ENCODE data around the gene MTERF4.

Gene MTERF4

GRCh38 chr2:241069821-241070281 is 32.2 kb downstream of the MTERF4 start:
- DNase-seq (ENCODE audit: low read depth), result no peak

GRCh38 chr2:241068942-241069810 is 32.9 kb downstream of the MTERF4 start:
- DNase-seq (ENCODE audit: low read depth), result no peak

- no peak for DNase-seq (ENCODE audit: low read depth)
Measured at GRCh38 chr2:241068136-241068941, 33.7 kb downstream of the MTERF4 start.

DNA sequence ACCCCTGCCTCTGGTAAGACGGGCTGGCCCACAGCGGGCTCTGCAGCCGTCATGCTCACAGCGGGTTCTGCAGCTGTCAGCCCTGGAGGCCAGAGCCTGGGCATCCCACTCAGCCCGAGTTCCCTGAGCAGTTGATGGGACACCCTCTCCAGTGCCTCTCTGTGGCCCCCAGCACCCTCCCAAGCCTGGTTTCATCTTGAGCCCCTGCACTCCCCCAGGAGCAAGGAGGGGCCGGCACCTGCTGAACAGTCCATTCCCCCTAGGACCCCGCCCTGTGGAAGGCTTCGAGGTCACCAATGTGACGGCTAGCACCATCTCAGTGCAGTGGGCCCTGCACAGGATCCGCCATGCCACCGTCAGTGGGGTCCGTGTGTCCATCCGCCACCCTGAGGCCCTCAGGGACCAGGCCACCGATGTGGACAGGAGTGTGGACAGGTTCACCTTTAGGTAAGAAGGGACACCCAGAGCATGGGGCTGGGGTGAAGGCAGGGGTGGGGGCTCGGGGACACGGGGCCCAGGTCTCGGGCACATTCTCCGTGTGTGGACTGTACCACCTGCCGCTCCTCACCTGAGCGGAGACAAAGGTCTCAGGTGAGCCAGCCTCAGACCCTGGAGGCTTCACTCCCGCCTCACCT is 34.5 kb downstream of the MTERF4 start:
- no peak for DNase-seq (ENCODE audit: low read depth)

DNA sequence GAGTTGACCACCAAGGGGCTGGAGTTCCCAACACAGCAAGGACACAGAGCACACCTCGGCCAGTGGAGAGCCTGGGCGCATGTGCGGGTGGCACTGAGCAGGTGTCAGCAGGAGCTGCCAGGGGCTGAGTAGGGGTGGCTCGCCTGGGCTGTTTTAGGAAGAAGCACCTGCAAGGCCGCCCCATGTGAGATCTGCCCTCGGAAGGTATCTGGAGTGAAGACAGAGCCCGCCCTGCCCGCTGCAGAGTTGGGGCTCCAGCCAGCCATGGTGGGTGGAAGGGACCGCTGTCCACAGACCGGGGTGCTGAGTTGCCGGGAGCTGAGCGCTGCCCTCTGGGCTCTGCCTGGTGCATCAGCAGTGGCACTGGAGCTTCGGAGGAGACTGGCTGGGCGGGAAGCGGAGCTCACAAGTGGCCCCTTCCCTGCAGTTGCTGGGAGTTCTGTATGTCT is 35.2 kb downstream of the MTERF4 start:
- DNase-seq (ENCODE audit: low read depth), result no peak

DNA sequence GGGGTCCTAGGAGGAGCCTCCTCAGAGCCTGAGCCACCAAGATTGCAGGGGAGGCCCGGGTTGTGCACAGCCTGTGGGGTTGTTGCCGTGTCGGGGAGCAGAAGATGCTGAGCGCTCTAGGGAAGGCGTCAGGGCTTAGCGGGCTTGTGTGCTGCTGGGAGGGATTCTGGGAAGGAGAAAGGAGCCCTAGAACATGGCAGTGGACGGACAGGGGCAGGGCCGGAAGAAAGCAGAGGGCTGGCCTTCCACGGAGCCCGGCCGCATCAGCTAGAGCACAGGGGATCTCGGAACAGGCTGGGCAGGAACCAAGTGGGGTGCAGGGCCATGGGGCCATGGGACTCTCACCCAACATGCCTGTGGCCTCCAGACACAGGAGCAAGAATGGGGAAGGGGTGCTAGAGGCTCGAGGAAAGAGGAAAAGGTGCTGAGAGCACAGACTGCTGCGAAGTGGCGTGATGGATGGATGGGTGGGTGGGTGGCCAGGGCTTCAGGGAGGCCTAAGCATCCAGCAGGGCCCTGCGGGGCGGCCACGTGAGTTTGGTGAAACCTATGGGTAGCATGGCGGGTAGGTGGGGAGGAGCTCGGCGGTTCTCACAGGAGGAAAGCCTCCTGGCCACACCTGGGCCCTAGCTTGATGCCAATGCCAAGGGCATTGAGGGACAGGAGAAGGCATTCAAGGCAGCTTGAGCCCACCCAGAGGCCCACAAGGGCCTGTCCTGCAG is 35.8 kb downstream of the MTERF4 start:
- DNase-seq (ENCODE audit: low read depth), result no peak

- DNase-seq (ENCODE audit: low read depth), result no peak
Measured at GRCh38 chr2:241065355-241065803, 36.7 kb downstream of the MTERF4 start.

DNA sequence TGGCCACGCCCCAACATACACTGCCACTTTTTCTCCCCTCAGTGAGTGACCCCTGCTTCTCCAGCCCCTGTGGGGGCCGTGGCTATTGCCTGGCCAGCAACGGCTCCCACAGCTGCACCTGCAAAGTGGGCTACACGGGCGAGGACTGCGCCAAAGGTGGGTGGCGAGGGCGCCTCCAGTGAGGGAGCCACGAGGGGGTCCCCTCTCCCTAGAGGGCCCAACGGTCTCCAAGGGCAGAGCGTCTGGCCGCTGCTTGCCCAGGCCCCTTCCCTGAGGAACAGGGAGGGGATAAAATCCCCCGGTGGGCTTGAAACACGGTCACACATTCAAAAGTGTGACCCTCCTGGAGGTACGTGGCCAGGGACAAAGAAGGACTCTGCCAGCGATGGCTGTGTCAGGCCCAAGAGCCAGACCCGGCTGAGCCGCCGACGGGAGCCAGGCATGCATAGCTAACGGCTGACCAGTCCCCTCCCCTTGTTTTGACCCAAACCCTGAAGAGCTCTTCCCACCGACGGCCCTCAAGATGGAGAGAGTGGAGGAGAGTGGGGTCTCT is 37.2 kb downstream of the MTERF4 start:
- no peak for DNase-seq (ENCODE audit: low read depth)

- no peak for DNase-seq (ENCODE audit: low read depth)
Measured at GRCh38 chr2:241064008-241064801, 37.9 kb downstream of the MTERF4 start.

DNA sequence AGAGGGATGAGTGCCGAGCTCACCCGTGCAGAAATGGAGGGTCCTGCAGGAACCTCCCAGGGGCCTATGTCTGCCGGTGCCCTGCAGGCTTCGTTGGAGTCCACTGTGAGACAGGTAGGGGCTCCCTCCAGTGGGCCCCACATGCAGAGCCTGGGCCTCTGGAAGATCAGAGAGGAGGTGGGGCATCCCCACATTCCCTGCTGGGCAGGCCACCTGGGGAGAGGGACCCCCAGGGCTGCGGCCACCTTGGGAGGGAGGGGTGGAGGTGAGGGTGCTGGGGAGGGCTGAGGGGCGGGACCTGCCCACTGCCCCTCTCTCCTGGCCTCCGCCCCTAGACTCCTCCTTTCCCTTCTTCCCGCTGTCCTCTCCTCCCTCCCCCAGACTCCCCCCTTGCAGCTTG is 38.5 kb downstream of the MTERF4 start:
- DNase-seq (ENCODE audit: low read depth), result no peak

DNA sequence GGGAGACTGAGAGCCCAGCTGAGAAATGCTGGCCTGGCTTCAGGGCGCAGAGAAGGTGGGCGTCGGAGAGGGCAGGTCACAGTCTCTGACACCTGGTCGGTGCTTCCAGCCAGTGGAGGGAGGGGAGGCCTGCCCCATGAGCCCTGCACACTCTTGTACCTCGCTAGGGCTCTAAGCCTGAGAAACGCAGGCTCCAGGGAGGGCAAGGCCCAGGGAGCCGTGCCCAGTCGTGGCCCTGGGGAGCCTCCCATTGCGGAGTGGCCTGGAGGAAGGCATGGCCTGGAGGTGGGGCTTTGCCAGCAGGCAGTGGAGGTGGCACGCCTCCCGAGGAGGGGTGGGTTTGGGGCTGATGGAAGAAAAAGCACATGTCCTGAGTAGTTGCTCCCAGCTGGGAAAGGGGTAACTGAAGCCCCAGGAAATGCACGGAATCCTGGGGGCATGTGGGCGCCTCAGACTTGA is 39.0 kb downstream of the MTERF4 start:
- DNase-seq (ENCODE audit: low read depth), result no peak

- no peak for DNase-seq (ENCODE audit: low read depth)
Measured at GRCh38 chr2:241062389-241063092, 39.5 kb downstream of the MTERF4 start.

DNA sequence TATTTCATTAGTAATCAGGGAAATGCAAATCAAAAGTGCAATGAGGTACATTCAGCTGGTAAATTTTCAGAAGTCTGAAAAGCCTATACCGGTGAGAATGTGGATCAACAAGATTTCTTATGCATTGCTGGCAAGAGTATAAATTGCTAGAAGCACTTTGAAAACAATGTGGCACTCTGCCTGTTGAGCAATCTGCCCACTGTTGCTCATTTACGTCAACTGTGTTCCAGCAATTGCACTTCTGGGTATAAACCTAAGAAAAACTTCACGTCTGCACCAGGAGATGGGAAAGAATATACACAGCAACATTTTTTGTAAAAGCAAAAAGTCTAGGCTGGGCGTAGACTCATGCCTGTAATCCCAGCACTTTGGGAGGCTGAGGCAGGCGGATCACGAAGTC is 40.8 kb downstream of the MTERF4 start:
- no peak for DNase-seq (ENCODE audit: low read depth)

DNA sequence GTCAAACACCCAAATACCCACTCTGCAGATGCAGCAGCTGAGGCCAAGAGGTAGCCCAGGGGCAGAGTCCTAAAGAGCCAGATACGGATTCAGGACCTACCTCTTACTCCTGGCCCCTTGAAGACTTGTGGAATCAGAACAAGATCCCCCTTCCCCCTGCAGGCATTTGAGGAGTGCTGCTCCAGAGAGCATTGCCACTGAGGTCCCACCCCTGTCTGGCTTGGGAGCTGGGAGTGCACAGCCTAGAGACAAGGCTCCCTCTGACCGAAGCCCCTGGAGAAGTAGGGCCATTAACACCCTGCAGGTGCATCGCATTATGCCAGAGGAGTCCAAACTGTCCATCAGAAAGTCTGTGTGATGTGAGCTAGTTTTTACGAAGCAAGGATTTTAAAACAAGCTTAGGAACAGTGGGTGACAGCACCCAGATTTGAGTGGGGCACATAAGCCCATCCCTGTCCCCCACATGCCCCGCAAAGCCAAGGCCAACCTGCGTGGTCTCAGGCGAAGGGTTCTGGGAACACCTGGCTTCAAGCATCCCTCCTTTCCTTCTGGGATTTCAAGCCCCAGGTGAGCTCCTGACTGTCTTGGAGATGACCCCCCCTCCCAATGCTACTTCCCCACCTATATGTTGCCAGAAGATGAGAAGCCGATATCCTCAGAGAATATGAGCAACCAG is 48.4 kb downstream of the MTERF4 start:
- DNase-seq (ENCODE audit: low read depth), result no peak

GRCh38 chr2:241052677-241053360 is 49.3 kb downstream of the MTERF4 start:
- no peak for DNase-seq (ENCODE audit: low read depth)

- DNase-seq (ENCODE audit: low read depth), result no peak
Measured at GRCh38 chr2:241051578-241052487, 50.3 kb downstream of the MTERF4 start.

Data from CMK (cell line).